A549 (cell line): ENCODE data around the gene WWP2.

Experiments
- BHLHE40 ChIP-seq: IDR thresholded peaks from 2 replicates; pipeline ENCODE4 v1.6.1; 2012; ENCODE audit warnings: low read depth, low read length, inconsistent platforms
- CTCF ChIP-seq: fragments of >200 bp; sonication (Bioruptor Twin); formaldehyde crosslinking; IDR thresholded peaks from 3 replicates; pipeline ENCODE4 v1.5.1; 2016
- E2F6 ChIP-seq: IDR thresholded peaks from 2 replicates; pipeline ENCODE4 v1.6.1; 2012; ENCODE audit warnings: low read depth, borderline replicate concordance
- ESRRA ChIP-seq: fragments of 150-350 bp; IDR thresholded peaks from 2 replicates; pipeline ENCODE4 v1.6.1; 2014; ENCODE audit warnings: mild to moderate bottlenecking, low read length, borderline replicate concordance
- POLR2A ChIP-seq: IDR thresholded peaks from 2 replicates; pipeline ENCODE4 v1.6.1; 2012; ENCODE audit warnings: mild to moderate bottlenecking, low read length
- USF2 ChIP-seq: fragments of 450-650 bp; IDR thresholded peaks from 2 replicates; pipeline ENCODE4 v1.6.1; 2014; ENCODE audit warnings: antibody characterized with exemption
- TF ChIP-seq, protein P1 (sequence below): IDR thresholded peaks from 2 replicates; pipeline ENCODE4 v1.6.1; 2012

GRCh38 chr16:69804297-69804696 lies 42.2 kb downstream of the WWP2 start:
- TF ChIP-seq CTCF, result no peak
- TF ChIP-seq, protein P1, sequence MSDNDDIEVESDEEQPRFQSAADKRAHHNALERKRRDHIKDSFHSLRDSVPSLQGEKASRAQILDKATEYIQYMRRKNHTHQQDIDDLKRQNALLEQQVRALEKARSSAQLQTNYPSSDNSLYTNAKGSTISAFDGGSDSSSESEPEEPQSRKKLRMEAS, result no peak
- no peak for TF ChIP-seq USF2
- TF ChIP-seq POLR2A, result no peak
- TF ChIP-seq BHLHE40, result no peak
- TF ChIP-seq ESRRA, result no peak
- TF ChIP-seq E2F6, result no peak
